ENCODE results near the gene SKAP1.

The SKAP1 gene

DNA sequence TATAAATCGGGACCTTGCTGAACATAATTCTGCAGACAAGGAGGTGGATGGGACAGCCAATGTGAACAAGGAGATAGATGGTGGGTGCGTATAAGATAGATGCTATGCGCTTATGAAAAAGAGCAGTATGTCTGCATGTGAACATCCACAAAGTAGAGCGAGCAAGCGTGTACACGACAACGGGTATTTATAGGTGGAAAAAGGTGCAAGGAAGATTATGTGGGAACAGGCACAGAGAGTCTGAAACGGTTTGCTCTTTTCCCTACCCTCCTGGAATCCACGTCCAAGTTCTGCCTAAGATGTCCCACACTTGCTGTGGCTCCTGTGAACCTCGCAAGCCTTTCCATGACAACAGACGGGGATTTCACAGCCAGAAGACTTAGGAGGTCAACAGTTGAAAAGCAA, 279.4 kb downstream of the SKAP1 start:
- TF ChIP-seq POLR2AphosphoS5 (IDR thresholded peaks at IDR 0.05; ENCODE audit: low read depth): no peak
- TF ChIP-seq SPI1 (IDR thresholded peaks at IDR 0.05; ENCODE audit: borderline replicate concordance, low read depth): no peak
- TF ChIP-seq, protein P1, sequence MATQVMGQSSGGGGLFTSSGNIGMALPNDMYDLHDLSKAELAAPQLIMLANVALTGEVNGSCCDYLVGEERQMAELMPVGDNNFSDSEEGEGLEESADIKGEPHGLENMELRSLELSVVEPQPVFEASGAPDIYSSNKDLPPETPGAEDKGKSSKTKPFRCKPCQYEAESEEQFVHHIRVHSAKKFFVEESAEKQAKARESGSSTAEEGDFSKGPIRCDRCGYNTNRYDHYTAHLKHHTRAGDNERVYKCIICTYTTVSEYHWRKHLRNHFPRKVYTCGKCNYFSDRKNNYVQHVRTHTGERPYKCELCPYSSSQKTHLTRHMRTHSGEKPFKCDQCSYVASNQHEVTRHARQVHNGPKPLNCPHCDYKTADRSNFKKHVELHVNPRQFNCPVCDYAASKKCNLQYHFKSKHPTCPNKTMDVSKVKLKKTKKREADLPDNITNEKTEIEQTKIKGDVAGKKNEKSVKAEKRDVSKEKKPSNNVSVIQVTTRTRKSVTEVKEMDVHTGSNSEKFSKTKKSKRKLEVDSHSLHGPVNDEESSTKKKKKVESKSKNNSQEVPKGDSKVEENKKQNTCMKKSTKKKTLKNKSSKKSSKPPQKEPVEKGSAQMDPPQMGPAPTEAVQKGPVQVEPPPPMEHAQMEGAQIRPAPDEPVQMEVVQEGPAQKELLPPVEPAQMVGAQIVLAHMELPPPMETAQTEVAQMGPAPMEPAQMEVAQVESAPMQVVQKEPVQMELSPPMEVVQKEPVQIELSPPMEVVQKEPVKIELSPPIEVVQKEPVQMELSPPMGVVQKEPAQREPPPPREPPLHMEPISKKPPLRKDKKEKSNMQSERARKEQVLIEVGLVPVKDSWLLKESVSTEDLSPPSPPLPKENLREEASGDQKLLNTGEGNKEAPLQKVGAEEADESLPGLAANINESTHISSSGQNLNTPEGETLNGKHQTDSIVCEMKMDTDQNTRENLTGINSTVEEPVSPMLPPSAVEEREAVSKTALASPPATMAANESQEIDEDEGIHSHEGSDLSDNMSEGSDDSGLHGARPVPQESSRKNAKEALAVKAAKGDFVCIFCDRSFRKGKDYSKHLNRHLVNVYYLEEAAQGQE (IDR thresholded peaks at IDR 0.05; ENCODE audit: insufficient replicate concordance, low read depth): no peak
- TF ChIP-seq GABPA (IDR thresholded peaks at IDR 0.05; ENCODE audit: low read depth): no peak
- TF ChIP-seq, protein P2, sequence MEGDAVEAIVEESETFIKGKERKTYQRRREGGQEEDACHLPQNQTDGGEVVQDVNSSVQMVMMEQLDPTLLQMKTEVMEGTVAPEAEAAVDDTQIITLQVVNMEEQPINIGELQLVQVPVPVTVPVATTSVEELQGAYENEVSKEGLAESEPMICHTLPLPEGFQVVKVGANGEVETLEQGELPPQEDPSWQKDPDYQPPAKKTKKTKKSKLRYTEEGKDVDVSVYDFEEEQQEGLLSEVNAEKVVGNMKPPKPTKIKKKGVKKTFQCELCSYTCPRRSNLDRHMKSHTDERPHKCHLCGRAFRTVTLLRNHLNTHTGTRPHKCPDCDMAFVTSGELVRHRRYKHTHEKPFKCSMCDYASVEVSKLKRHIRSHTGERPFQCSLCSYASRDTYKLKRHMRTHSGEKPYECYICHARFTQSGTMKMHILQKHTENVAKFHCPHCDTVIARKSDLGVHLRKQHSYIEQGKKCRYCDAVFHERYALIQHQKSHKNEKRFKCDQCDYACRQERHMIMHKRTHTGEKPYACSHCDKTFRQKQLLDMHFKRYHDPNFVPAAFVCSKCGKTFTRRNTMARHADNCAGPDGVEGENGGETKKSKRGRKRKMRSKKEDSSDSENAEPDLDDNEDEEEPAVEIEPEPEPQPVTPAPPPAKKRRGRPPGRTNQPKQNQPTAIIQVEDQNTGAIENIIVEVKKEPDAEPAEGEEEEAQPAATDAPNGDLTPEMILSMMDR (IDR thresholded peaks at IDR 0.05; ENCODE audit: insufficient read depth, low read length): no peak
- Histone ChIP-seq H3K4me3 (replicated peaks; ENCODE audit: insufficient read depth, low read length) (no peak overlapping the region), H3K27ac (replicated peaks) (no peak overlapping the region), H3K27me3 (ENCODE audit: insufficient read depth, poor library complexity, severe bottlenecking) (peaks cover 40% of the 10 kb centered on the region)
- DNase-seq (ENCODE audit: low read depth in 1 of 2, low spot score in 1 of 2): no peak

DNA sequence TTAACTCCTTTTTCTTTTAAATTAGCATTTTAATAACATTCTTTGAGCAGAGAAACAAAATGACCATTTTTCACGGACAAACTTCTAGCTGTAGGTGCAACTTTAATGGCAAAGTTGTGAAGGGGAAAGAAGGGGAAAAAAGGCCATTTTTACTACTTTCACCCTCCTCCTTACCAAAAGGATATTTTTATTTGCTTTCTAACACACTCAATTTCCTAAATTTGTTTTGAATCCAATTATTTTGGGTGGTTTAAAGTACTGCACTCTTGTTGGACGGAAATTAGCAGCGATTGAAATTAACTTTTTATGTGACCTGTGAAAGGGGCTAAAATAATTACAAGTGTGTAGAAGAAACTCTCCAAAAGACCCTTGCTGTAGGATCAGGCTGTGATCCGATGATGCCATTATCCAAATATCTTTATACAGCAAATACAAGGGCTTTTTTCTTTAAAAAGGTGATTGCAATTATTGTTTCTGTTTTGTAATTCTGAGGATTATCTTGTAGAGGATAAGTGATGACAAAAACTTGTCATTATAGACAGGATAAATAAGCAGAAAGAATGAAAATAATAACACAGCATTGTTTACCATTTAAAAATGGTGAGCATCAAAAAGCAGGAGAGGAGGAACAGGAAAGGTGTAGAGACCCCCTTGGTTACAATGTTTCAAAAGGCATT, 280.1 kb downstream of the SKAP1 start:
- DNase-seq (ENCODE audit: low read depth in 1 of 2, low spot score in 1 of 2): no peak
- no peak overlapping the region for H3K27ac ChIP-seq (replicated peaks)

GRCh38 chr17:48148854-48149786, 280.9 kb downstream of the SKAP1 start:
- no peak for DNase-seq (ENCODE audit: low read depth in 1 of 2, low spot score in 1 of 2)
- Histone ChIP-seq H3K27me3 (ENCODE audit: insufficient read depth, poor library complexity, severe bottlenecking) (peaks cover 34% of the 10 kb centered on the region), H3K27ac (replicated peaks) (no peak overlapping the region), H3K4me3 (replicated peaks; ENCODE audit: insufficient read depth, low read length) (no peak overlapping the region)
- TF ChIP-seq POLR2AphosphoS5 (IDR thresholded peaks at IDR 0.05; ENCODE audit: low read depth) (no peak), GABPA (IDR thresholded peaks at IDR 0.05; ENCODE audit: low read depth) (no peak), SPI1 (IDR thresholded peaks at IDR 0.05; ENCODE audit: borderline replicate concordance, low read depth) (no peak)
- TF ChIP-seq, protein P2 (IDR thresholded peaks at IDR 0.05; ENCODE audit: insufficient read depth, low read length): no peak
- TF ChIP-seq, protein P1 (IDR thresholded peaks at IDR 0.05; ENCODE audit: insufficient replicate concordance, low read depth): no peak

More for the DNA sequence above, 280.1 kb downstream of the SKAP1 start:
- TF ChIP-seq SPI1 (IDR thresholded peaks at IDR 0.05; ENCODE audit: borderline replicate concordance, low read depth): no peak
- TF ChIP-seq, protein P1 (IDR thresholded peaks at IDR 0.05; ENCODE audit: insufficient replicate concordance, low read depth): no peak
- no peak for TF ChIP-seq GABPA (IDR thresholded peaks at IDR 0.05; ENCODE audit: low read depth)
- TF ChIP-seq, protein P2 (IDR thresholded peaks at IDR 0.05; ENCODE audit: insufficient read depth, low read length): no peak
- no peak for TF ChIP-seq POLR2AphosphoS5 (IDR thresholded peaks at IDR 0.05; ENCODE audit: low read depth)
- Histone ChIP-seq H3K27me3 (ENCODE audit: insufficient read depth, poor library complexity, severe bottlenecking) (peaks cover 35% of the 10 kb centered on the region), H3K4me3 (replicated peaks; ENCODE audit: insufficient read depth, low read length) (no peak overlapping the region)

Measured in HL-60 (cell line).